Testis (tissue), 3 donors: Measurements from ENCODE around the gene FBXO33. TPM values are rescaled to one million over a fixed set of nuclear protein-coding genes. Genes with fewer than 3 reads are reported as not detected.
"Not testable (repeated sequence)": the region's sequence is repeated elsewhere in the genome, so short reads cannot be mapped to it uniquely, and the experiment has no call there.

Experiments
- DNase-seq: peaks from one replicate; pipeline ENCODE4 v3.0.0-alpha.2; 2019
- H3K27ac ChIP-seq, 2 donors: fragments of 200-600 bp; sonication (generic); one replicate each; pipeline ENCODE4 v1.5.1; 2019
- H3K27me3 ChIP-seq: fragments of 200-600 bp; sonication (generic); one replicate; pipeline ENCODE4 v1.5.1; 2019
- H3K36me3 ChIP-seq: fragments of 200-600 bp; sonication (generic); one replicate; pipeline ENCODE4 v1.5.1; 2017; ENCODE audit warnings: low read depth; ENCODE audit errors: missing control alignments
- H3K4me1 ChIP-seq: fragments of 200-600 bp; sonication (generic); one replicate; pipeline ENCODE4 v1.5.1; 2019
- H3K4me3 ChIP-seq, 2 donors: fragments of 200-600 bp; sonication (generic); one replicate each; pipeline ENCODE4 v1.5.1; 2017 to 2019
- H3K9me3 ChIP-seq: fragments of 200-600 bp; sonication (generic); one replicate; pipeline ENCODE4 v1.5.1; 2017
- CTCF ChIP-seq, 3 experiments: fragments of 450-650 bp in 2 of 3; fragments of 200-600 bp in 1 of 3; sonication (generic) in 1 of 3; IDR thresholded peaks; one replicate each; pipeline ENCODE4 v1.5.1; 2016 to 2019; ENCODE audit warnings: antibody characterized with exemption in 3 of 3, mild to moderate bottlenecking in 2 of 3, moderate library complexity in 1 of 3
- POLR2A ChIP-seq: fragments of 450-650 bp; IDR thresholded peaks from one replicate; pipeline ENCODE4 v1.6.1; 2017; ENCODE audit warnings: antibody characterized with exemption, mild to moderate bottlenecking, moderate library complexity
- WGBS, 2 donors: methylation state at CpG; one replicate each; pipeline ENCODE4 v1.1.5; 2018; 5-methylcytosine and 5-hydroxymethylcytosine counted together
- intact Hi-C: fragments of 100-400 bp; cut with DNase I; formaldehyde crosslinking; loops from one replicate; pipeline ENCODE4 v1.15.1; 2023; ENCODE audit warnings: low total_unique reads
- polyA plus RNA-seq: library from polyadenylated mRNA; stranded (reverse); fragments of 350-450 nt; fragmentation: Illumina TruSeq; extraction: RNeasy Lipid Tissue Mini Kit (QIAGEN cat#74804); gene quantifications from one replicate; pipeline ENCODE4 v1.2.3, GENCODE V29; 2014; ENCODE audit warnings: low read depth, low replicate concordance; ENCODE audit not compliant: insufficient read depth
- total RNA-seq, 2 donors: library from RNA; depleted of rRNA; stranded (reverse); fragments of >200 nt; gene quantifications; one replicate each; pipeline ENCODE4 v1.2.3, GENCODE V29; 2016

Gene FBXO33
- total and polyA plus RNA-seq, 3 donors from 2014 or later = 20.6 to 27.5 (median 23.0) TPM

GRCh38 chr14:39367387-39367751, 64.9 kb downstream of the FBXO33 start:
- TF ChIP-seq CTCF (IDR thresholded peaks at IDR 0.05) (no peak), POLR2A (no peak)
- Histone ChIP-seq H3K4me3 (no peak overlapping the region), H3K27me3 (no peaks in the 10 kb centered on the region), H3K9me3 (no peaks in the 10 kb centered on the region), H3K4me1 (no peaks in the 10 kb centered on the region), H3K36me3 (no peaks in the 10 kb centered on the region), H3K27ac (no peak overlapping the region)
- WGBS, 2 donors = 76% methylated on average over 2 of the region's 2 CpGs; no CpG with 5 or more reads in 1 of the 2 donors
- no peak for DNase-seq
- intact Hi-C loops = no loop called here

- Histone ChIP-seq H3K27ac (no peak overlapping the region), H3K9me3 (no peaks in the 10 kb centered on the region), H3K4me1 (no peaks in the 10 kb centered on the region), H3K27me3 (no peaks in the 10 kb centered on the region), H3K4me3 (no peak overlapping the region), H3K36me3 (no peaks in the 10 kb centered on the region)
- no peak for DNase-seq
- intact Hi-C loops = no loop called here
- 94 to 95% methylated on average over 7 to 10 of the region's 10 CpGs for WGBS, 2 donors
- no peak for TF ChIP-seq CTCF (IDR thresholded peaks at IDR 0.05)
- no peak for TF ChIP-seq POLR2A
Measured at GRCh38 chr14:39366460-39367386, 65.5 kb downstream of the FBXO33 start.

- no peak for DNase-seq
- intact Hi-C loops = no loop called here
- Histone ChIP-seq H3K27ac (no peak overlapping the region), H3K9me3 (no peaks in the 10 kb centered on the region), H3K4me3 (no peak overlapping the region), H3K4me1 (no peaks in the 10 kb centered on the region), H3K27me3 (no peaks in the 10 kb centered on the region), H3K36me3 (no peaks in the 10 kb centered on the region)
- TF ChIP-seq CTCF (IDR thresholded peaks at IDR 0.05) (no peak), POLR2A (no peak)
- 100% methylated on average over 1 of the region's 1 CpG for WGBS, 2 donors
Measured at GRCh38 chr14:39365354-39365753, 66.9 kb downstream of the FBXO33 start.

- WGBS, 2 donors = 88 to 91% methylated on average over 1 of the region's 1 CpG
- no peak overlapping the region for H3K4me3 ChIP-seq
- TF ChIP-seq CTCF (IDR thresholded peaks at IDR 0.05) (no peak), POLR2A (no peak)
- H3K27ac ChIP-seq = no peak overlapping the region
- H3K4me1 ChIP-seq = no peaks in the 10 kb centered on the region
- no peaks in the 10 kb centered on the region for H3K9me3 ChIP-seq
- no peak for DNase-seq
- no peaks in the 10 kb centered on the region for H3K36me3 ChIP-seq
- no peaks in the 10 kb centered on the region for H3K27me3 ChIP-seq
- intact Hi-C loops = no loop called here
Measured at GRCh38 chr14:39364509-39364908, 67.7 kb downstream of the FBXO33 start.

- H3K36me3 ChIP-seq, H3K27ac ChIP-seq, H3K9me3 ChIP-seq, intact Hi-C loops, H3K4me1 ChIP-seq, H3K27me3 ChIP-seq, H3K4me3 ChIP-seq, DNase-seq: not testable (repeated sequence)
- 93 to 95% methylated on average over 5 of the region's 5 CpGs for WGBS, 2 donors
Measured at GRCh38 chr14:39361556-39361955, 70.7 kb downstream of the FBXO33 start.
